Adrenal gland (tissue), 5 donors: ENCODE measurements around the gene IL4R.
"Not testable (repeated sequence)": the region's sequence is repeated elsewhere in the genome, so short reads cannot be mapped to it uniquely, and the experiment has no call there.

Experiments used
- CTCF ChIP-seq, 6 experiments: fragments of 450-650 bp in 4 of 6; fragments of 200-600 bp in 2 of 6; sonication (generic) in 1 of 6; IDR thresholded peaks; 1 replicate in 5 of 6; 2 replicates in 1 of 6; pipeline versions ENCODE4 v1.5.1 to v1.8.0; 2016 to 2021; ENCODE audit warnings: antibody characterized with exemption in 6 of 6, mild to moderate bottlenecking in 2 of 6, moderate library complexity in 1 of 6
- POLR2A ChIP-seq, 2 donors: fragments of 450-650 bp; IDR thresholded peaks; one replicate each; pipeline ENCODE4 v1.6.1; 2017; ENCODE audit warnings: antibody characterized with exemption in 2 of 2, mild to moderate bottlenecking in 2 of 2, moderate library complexity in 1 of 2
- donor health status: DM: no; HTN: no; CAD: no.

DNA sequence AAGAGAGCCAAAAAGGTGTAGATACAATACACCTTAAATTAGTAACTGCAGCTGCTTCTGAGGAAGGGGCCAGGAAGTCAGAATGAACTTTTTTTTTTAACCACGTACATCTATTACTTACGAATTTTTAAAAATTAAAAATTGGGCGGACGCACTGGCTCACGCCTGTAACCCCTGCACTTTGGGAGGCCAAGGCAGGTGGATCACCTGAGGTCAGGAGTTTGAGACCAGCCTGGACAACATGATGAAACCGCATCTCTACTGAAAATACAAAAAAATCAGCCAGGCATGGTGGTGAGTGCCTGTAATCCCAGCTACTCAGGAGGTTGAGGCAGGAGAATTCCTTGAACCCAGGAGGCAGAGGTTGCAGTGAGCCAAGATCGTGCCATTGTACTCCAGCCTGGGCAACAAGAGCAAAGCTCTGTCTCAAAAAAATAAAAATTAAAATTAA, 39.3 kb upstream of the IL4R start:
- not testable (repeated sequence) for TF ChIP-seq CTCF, POLR2A (IDR thresholded peaks at IDR 0.05)
